K562 treated with DMSO at 1 percent for 24 hours (cell line): Measurements from ENCODE around the gene TET3. TPM values are rescaled to one million over a fixed set of nuclear protein-coding genes. Genes with fewer than 3 reads are reported as not detected.

Experiments
- total RNA-seq: library from RNA; unstranded; fragments of 300-600 nt; gene quantifications from 2 replicates; pipeline ENCODE4 v1.2.3, GENCODE V29; 2022; ENCODE audit warnings: low read depth; ENCODE audit not compliant: insufficient read depth

Gene TET3
- total RNA-seq = 10.3 and 10.8 TPM in 2 replicates

DNA sequence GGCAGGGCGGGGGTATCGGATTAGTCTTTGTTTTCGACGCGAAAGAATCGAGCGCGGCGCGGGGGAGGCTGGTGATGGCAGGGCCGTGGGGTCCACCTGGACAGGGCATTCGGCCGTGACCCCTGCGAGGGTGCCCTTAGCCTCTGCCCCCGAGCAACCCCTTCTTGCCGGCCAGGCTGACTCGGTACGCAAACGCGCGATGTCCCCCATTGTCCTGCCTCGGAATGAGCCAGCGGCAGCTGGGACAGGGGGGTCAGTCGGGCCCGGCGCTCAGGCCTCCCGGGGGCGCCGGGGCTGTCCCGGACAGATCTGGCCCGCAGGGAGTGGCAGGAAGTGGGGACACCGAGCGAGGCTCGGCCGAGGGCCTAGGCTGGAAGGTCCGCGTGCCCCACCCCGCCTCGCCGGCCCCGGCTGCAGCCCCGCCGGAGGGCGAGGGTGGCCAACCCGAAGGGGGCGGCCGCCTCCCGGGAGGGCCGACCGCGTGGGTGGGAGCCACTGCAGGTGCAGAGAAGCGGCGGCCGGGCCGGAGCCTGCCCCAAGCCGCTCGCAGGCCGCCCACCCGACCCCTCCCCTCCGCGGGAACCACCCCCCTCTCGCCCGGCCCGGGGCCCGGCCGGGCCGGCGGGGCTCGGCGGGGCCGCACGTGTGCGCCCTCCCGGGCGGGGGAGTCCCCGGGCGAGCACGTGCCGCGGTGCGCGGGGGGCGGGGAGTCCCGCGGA is at the start of gene TET3:
Gene TET3 (plus strand): TSS at position 708 of the 719 bp plus-strand sequence. CDS start 1,494 bp downstream, outside the sequence.

Other genes starting within 250 kb of the TET3 start
- 35.0 and 53.3 TPM in 2 replicates for gene TPRKB, start 247.6 kb upstream of the TET3 start, total RNA-seq
- 14.8 and 18.7 TPM in 2 replicates for gene DUSP11, start 204.8 kb upstream of the TET3 start, total RNA-seq
- gene C2orf78, start 200.7 kb upstream of the TET3 start, total RNA-seq = 1.0 and 1.2 TPM in 2 replicates
- gene STAMBP, start 155.9 kb upstream of the TET3 start, total RNA-seq = 35.9 and 37.4 TPM in 2 replicates
- gene ACTG2, start 91.9 kb upstream of the TET3 start, total RNA-seq = not detected in 2 replicates
- 101 and 107 TPM in 2 replicates for gene DGUOK, start 58.0 kb upstream of the TET3 start, total RNA-seq
- gene BOLA3, start 163.0 kb downstream of the TET3 start, total RNA-seq = 89.9 and 92.2 TPM in 2 replicates
- gene MOB1A, start 194.0 kb downstream of the TET3 start, total RNA-seq = 45.5 and 65.3 TPM in 2 replicates
- 218 and 227 TPM in 2 replicates for gene MTHFD2, start 213.7 kb downstream of the TET3 start, total RNA-seq